Measurements from ENCODE around the gene MORN1.

DNA sequence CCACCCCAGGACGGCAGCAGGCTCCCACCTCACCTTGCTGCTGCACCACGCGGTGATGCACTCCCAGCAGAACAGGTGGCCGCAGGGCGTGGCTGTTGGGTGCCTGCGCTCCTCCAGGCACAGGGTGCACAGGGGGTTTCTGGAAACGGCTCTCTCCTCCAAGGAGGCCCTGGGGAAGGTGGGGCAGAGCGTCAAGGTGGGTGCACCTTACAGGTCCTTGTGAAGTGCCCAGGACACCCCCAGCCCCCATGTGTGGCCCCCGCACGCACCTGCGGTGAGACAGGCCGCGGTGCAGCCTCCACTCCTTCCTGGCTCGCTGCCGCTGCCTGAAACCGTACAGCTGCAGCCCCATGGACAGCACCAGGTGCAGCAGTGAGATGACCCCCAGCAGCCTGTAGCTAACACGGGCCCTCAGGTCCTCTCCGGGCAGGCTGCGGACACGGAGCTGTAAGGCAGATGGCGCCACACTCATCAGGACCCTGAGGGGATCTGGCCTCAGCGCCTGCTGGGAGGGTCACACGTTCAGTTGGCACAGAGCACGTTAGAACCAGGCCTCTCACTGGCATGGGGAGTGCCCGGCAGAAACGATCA, 15.2 kb upstream of the MORN1 start:
- TF ChIP-seq, protein P1, sequence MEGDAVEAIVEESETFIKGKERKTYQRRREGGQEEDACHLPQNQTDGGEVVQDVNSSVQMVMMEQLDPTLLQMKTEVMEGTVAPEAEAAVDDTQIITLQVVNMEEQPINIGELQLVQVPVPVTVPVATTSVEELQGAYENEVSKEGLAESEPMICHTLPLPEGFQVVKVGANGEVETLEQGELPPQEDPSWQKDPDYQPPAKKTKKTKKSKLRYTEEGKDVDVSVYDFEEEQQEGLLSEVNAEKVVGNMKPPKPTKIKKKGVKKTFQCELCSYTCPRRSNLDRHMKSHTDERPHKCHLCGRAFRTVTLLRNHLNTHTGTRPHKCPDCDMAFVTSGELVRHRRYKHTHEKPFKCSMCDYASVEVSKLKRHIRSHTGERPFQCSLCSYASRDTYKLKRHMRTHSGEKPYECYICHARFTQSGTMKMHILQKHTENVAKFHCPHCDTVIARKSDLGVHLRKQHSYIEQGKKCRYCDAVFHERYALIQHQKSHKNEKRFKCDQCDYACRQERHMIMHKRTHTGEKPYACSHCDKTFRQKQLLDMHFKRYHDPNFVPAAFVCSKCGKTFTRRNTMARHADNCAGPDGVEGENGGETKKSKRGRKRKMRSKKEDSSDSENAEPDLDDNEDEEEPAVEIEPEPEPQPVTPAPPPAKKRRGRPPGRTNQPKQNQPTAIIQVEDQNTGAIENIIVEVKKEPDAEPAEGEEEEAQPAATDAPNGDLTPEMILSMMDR (IDR thresholded peaks at IDR 0.05) = no peak
- TF ChIP-seq POLR2A (IDR thresholded peaks at IDR 0.05) = no peak

Data from testis (tissue), 2 donors.